ENCODE results near the gene SP110.
"Not testable (repeated sequence)": the region's sequence is repeated elsewhere in the genome, so short reads cannot be mapped to it uniquely, and the experiment has no call there.

Gene SP110

DNA sequence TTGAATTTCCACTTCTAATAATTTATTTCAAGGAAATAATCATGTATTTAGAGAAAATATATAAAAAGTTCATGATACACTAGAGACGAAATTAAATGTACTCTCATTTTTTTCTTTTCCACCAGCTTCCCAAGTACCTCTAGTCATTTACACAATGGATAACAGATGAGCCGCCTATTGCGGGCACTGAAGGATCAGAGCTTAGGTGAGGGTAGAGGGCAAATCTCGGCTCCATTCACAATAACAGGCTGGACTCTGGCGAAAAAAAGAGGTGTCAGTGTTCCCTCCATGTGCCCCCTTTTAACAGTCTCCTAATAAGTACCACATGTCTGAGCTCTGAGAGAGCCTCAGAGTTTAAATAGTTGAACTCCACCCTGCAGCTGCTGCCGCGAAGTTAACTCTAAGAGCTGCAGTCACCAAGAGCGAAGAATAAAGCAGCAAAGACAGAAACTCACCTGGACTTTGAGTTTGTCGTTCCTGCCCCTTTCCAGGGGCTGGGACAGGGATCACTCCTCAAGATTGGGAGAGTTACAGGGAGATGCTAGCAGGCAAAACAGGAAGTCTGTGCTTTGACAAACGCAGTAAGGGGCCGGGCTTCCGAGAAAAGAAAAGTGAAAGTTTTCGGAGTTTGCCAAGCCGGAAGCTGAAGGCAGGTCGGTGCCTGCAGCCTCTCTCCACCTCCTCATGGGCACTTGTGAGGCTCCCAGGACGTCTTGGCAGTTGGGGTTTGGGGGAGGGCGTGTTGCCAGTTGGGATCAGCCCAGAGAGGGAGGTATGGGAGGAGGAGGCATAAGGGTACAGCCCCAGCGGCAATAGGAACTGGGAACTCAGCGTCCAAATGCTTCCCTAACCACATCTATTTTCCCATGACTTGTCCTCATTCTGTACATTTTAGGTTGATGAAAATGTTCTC lies at the start of gene SP110:
SP110 (minus strand) TSS at position 566 of the 913 bp plus-strand sequence. CDS start 3,057 bp downstream, outside the sequence.
- peak; percentile 72 for DNase-seq

DNA sequence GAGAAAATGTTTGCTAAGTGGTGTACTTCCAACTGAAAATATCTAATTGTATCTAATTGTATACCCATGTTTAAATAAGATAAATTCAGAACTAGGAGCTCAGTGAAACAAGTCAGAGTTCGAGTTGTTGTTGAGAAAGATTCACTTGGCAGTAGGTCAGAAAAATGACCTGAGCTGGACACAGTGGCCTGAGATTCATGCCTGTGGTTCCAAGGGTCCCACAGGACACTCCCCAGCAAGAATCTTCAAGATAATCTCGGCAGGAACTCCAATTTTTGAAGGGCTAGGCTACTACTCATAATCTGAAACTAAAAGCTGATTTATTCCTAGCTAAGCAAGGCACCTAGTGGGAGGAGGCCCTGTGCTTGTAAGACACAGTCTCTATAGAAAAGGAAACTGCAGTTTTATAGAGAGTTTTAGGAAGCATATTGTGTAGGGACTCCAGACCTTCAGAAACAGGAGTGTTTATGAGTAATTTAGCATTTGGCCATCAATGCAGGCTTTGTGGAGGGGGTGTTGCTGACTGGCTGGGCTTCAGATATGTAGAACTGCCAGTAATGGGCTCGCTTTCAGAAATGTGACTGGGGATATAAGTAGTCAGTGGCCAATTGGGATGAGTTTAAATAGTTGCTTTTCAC lies 48.9 kb upstream of the SP110 start:
- no peak for DNase-seq

DNA sequence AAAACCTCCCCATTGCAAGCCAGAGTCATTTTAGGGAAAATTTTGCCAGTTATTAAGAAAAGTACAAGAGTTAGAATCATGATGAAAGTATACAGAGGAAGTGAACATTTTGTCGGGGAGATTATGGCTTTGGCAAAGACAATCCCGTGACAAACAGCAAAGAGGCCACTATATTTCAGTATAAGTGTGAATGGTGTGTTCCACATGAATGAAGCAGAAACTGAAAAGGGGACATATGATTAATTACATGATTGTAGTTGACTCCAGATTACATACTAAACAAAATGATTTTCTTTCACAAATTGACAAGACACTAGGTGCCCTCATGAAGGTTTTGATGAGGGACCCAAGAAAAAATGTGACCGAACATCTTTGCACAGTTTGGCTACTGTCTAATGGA lies 47.8 kb upstream of the SP110 start:
- DNase-seq = no peak

DNA sequence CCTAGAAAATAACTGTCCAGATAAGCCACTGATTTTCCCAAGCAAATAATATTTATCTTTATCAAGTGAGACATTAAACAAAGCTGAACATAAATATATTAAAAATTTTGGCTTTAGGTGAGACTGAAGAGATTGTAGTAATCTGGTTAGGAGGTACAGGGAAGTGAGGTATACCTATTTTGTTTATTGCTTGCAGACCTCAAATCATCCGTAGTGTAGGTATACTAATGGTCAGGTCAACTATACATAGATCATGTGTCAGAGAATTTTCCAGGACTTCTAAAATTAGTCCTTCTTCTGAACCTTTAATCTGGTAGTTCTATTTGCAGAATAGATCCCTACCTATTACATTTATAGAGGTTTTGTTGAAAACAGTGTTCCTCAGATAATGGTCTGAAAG lies 47.3 kb upstream of the SP110 start:
- DNase-seq = no peak

DNA sequence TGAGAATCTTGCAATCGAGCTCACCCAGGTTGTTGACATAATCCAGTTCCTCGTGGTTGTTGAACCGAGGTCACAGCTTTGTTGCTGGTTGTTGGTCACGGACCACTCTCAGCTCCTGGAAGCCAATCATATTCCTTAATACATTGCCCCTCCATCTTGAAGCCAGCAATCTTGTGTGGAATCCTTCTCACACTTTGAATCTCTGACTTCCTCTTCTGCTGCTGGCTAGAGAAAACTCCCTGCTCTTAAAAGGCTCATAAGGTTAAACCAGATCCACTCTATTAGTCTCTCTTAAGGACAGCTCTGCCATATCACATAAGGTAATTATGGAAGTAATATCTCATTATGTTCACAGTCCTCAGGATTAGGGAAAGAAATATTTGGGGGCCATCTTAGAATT lies 46.9 kb upstream of the SP110 start:
- DNase-seq = no peak

DNA sequence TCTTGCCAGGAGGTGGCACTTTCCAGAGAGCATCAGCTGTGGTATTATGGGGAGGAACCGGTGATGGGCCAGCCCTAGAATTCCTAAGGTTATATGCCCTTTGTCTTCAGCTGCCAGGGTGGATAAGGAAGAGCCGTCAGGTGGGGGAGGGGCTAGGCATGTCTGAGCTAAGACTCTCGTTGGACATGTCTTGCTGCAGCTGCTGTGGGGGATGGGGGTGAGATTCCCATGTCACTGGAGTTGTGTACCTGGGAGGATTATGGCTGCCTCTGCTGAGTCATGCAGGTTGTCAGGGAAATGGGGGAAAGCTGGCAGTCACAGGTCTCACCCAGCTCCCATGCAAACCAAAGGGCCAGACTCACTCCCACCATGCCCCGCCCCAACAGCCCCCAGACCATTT lies 45.2 kb upstream of the SP110 start:
- DNase-seq = not testable (repeated sequence)

DNA sequence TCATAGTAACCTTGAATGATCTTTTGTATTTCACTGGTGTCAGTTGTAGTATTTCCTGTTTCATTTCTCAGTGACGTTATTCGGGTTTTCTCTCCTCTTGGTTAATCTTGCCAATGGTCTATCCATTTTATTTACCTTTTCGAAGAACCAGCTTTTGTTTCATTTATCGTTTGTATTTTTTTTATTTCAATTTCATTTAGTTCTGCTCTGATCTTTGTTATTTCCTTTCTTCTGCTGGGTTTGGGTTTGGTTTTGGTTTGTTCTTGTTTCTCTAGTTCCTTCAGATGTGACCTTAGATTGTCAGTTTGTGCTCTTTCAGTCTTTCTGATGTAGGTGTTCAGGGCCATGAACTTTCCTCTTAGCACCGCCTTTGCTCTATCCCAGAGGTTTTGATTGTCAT lies 42.5 kb upstream of the SP110 start:
- DNase-seq = no peak

DNA sequence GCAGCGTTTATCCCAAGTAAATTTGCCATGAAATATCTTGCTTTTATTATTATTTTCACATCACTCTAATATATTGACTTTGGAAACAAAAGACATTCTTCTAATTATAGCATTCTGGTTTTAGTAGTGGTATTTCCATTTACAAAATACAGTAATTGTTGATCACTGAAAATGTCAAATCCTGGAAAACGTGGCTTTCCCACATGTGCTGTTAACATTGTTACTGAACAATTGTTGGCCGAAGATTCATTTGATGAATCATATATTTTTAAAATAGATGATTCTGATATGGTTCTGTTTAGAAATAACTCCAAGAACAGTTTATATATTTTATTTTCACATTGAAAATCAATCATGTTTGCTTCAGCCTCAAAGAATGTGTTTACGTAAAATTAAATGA lies 38.7 kb upstream of the SP110 start:
- DNase-seq = no peak

DNA sequence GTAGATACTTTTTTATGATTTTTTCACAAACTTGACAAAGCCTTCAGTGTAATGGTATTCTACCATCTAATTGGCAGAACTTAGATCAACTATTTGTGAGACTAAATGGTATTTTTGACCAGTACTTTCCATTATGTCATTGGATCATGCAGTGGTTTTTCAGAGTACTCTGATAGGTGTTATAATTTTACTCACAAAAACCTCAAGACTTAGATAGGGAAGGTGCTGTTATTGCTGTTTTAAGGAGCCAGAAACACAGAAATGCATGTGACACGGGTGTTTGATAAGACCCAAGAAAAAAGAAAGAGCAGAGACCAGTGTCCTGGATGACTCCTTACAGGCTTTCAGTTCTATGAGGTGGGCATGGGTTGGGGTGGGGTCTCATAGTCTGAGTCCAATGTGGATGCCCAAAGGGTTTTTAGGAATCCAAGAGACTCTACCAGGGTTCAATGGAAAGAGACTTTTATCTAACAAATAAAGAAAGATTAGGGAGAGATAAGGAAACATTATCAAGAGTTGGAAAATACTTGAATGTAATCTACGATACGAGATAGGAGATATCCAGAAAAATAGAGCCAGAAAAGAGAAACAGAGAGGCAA lies 37.0 kb upstream of the SP110 start:
- DNase-seq = no peak

DNA sequence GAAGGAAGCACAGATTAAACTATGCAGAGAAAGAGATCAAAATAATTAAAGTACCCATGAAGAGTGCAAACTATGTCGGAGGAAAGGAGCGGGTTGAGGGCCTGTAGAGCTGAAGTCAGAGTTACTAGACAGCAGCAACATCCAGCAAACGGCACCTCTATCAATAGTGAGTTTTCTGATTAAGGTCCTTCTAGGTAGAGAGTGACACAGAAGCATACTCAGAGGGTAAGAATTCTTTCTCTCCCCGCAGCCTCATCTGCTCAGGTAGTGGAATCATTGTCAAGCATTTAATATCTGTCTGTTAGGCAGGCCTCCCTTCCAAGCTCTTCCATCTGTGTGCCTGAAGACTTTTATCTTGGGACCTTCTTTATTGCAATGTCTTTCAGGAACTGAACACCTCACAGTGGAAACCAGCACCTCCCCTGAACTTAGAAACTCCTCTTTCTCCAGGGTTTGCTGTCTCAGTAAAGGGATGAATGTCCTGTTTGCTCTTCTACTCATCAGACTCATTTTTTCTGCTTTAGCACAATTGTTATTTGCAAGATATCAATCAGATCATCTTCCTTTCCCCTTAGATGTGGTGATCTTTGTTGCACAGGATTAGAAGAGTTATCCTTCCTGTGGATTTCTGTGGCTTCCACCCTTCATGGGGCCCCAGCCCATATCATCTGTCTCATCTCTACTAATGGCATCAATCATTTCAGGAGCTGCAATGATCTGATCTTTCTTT lies 34.5 kb upstream of the SP110 start:
- DNase-seq = peak; percentile 30

DNA sequence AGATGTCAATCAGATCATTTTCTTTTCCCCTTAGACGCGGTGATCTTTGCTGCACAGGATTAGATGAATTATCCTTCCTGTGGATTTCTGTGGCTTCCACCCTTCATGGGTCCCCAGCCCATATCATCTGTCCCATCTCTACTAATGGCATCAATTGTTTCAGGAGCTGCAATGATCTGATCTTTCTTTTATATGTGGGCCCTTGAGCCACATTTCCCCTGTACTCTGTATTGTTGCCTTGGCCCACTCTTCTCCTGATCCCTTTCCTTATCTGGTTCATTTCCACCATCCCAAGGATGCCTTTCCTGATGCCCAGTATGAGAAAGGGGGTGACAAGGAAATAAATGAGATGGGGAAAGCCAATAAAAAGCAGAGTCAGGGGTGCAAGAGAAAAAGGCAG lies 30.4 kb upstream of the SP110 start:
- DNase-seq = no peak

DNA sequence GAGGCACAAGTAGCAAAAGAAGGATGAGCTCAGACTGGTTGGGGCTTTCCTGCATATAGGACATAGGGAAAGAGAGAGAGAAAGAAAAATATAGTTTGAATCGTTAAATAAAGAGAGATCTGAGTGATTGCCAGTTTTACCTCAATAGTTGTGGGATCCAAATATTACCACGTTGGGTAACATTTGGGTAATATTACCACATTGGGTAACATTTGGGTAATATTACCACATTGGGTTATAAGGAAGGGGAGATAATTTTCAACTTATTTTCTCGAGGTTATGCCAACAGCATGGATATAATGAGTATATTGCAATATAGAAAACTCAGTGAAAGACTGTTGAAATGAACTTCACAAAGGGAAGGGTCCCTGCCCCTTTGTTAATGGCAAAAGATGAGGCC lies 26.4 kb upstream of the SP110 start:
- no peak for DNase-seq

DNA sequence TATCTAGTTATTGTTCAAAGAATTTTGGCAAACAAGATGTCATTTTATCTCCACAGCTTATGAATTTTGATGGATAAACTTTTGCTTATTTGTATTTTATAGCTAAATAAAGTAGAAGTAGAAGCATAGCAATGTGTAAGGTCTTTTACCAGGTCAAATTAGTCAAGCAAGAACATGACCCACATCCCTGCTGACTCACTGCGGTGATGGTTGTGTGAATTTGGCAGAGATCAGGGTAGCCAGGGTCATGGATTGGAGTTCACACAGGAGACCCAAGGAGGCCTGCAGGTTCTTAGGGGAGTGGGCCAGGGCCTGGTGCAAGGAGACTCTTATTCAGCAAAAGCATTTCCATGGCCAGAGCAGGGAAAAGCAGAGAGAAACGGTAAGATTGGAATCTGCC lies 24.4 kb upstream of the SP110 start:
- DNase-seq = no peak

DNA sequence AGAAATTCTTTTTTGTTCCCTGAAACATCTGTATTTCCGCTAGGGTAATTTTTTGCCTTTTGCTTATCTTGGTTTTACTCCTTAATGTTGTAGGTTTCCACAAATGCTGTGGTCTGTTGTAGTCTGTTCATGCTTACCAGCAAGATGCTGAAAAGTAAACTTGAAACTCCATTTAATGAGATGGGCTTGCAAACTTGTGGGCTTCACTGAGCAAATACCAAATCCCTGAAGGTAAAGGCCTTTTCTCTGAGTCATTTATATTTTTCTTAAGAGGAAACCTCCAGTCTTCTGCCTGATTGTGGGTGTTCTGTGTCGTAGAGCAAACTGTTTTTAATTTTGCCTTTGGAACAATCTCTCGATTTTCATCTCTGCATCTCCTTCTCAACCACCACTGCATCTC lies 15.1 kb upstream of the SP110 start:
- DNase-seq = no peak

DNA sequence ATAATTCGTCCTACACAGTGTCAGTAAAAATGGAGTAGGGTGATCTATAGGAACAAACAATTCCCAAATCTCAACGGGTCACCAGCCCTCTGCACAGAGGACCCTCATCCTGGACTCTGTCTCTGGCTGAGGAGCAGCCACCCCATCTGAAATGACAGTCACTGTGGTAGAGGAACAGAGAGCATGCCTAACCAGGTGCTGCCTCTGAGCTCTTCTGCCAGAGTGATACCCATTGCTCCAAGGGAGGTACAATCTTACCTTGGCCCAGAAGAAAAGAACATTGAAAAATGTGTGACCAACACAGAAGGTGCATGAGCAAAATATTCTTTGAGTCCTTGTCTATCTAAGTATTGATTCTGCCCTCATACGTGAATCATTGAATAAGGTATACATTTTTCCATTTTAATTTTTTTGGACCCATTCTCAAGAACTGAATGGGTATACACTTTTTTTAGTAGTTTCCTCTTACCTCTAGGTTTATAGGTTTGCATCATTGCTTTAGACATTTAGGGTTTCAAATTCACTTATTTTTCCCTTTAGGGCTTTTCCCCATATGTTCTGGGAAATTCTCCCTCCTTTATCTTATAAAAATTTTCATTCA lies 14.4 kb upstream of the SP110 start:
- no peak for DNase-seq

DNA sequence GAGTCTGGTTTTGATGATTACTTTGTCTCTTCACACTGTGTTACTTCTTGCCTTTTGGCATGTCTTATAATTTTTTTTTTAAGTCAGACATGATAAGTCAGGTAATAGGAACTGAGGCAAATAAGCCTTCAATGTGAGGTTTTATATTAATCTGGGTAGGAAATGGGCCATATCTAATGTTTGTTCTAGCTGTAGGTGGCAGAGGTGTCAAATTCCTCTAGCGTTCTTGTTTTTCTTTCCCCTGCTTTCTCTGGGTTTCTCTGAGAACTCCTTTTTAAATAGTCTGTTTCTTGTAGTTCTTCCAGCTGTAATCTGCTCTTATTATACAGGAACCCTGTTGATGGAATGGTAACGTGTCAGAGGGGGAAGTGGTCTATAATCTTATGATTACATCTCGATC lies 11.5 kb upstream of the SP110 start:
- no peak for DNase-seq

DNA sequence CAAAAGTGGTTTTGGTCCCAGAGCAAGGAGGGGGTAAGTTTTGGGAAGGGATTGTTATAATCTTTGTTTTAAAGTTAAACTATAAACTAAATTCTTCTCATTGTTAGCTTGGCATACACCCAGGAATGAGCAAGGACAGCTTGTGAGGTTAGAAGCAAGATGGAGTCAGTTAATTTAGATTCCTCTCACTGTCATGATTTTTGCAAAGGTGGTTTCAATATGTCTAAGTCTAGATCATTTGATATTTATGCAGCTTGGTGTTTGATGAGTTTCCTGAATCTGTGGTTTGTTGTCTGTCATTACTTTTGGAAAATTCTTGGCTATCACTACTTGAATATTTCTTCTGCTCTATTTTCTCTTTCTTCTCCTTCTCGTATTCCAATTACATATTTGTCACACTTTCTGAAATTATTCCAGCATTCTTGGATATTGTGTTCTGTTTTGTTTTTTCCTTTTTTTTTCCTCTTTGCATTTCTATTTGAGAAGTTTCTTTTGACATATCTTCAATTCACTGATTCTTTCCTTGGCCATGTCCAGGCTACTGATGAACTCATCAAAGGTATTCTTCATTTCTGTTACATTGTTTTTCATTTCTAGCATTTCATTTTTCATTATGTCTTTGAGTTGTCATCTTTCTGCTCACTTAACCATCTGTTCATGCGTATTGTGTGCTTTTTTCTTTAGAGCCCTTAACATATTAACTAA lies 10.9 kb upstream of the SP110 start:
- no peak for DNase-seq

DNA sequence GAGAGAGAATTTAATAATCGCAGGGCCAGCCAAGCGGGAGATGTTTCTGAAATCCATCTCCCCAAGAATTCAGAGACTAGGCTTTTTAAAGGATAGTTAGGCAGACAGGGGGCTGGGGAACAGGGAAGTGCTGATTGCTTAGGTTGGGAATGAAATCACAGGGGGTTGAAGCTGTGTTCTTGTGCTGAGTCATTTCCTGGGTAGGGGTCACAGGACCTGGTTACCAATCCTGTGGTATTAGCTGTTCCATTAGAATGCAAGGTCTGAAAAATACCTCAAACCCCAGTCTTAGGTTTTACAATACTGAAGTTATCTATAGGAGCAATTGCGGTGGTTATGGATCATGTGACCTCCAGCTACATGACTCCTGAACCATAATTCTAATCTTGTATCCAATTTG lies 10.3 kb upstream of the SP110 start:
- no peak for DNase-seq

DNA sequence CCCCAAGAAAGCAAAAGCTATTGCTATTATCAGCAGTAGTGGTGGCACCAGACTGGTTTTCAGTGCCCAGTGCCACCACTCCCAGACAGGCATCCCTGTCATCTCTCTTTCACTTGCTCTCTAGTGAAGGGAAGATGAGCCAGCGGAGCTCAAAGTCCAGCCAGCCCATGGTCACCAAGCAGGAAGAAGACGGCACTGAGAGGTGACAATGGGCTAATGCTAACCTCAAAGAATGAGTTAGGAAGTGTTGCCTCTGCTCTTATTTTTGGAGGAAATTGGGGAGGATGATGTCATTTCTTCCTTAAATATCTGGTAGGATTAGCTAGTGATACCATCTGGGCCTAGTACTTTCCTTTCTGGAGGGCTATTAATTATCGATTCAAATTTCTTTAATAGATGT lies 7.4 kb upstream of the SP110 start:
- DNase-seq = no peak

DNA sequence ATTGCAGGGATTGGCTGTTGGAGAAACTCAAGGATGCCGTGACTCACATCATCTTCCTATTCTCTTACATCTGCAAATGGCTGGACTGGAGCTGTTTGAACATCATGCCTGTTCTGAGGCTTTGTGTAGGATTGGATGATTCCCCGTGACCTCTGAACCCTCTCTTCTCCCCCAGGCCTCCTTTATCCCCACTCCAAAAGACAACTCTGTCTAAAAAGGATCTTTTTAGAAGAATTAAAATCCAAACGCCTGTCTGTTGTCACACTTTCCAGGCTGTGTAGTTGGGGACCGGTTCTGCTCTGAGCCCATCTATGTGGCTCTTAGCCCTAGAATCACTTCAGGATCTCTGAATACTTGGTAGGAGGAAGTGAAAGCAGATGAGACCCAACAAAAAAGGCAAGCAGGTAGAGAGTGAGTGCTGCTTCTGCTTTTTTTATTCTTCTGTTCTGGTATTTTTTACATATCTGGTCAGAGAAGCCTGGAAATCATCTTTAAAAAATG lies 6.3 kb upstream of the SP110 start:
- no peak for DNase-seq

DNA sequence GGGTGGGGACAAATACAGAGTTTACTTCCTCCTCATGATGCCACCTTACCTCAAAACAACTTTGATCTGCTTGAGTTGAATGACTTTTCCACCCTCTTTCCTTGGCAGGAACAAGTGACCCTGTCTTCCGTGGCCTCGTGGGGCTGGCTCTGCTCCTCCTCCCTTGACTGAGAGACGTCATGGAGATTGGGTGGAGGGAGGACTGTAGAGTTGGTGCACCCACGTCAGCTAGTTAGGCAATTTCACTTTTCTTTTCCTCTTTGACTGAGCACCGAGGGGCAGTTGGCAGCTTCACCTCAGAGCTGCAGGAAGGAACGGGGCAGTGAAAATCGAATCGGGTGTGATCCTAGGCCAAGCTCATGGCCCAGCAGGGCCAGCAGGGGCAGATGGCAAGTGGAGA lies 5.7 kb upstream of the SP110 start, which contains the start of gene SP140:
SP140 (plus strand) TSS at position 251 of the 400 bp plus-strand sequence; CDS start at position 360, 109 bp downstream.
- peak; percentile 70 for DNase-seq

DNA sequence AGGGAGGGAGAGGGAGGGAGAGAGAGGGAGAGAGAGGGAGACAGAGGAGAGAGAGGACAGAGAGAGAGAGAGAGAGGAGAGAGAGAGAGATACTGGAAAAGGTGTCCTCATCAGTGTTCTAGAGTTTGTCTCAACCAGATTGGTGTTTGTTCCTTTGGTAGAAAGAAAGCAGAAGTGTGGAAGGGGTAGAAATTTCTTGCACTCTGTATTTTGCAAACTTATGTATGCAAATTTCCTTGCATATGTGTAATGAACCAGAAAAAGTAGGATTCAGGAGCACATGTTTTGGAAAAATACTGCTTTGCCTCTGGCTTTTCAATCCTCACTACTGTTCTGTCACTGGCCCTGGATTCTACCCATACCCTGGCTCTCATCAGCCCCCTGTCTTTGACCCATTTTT lies 4.7 kb upstream of the SP110 start:
- no peak for DNase-seq
